CD4-positive, alpha-beta T cell treated with Interleukin-6 at 100 ng/mL for 8 hours (primary cell): ENCODE results near the gene BRINP2.

ENCODE experiments used
- DNase-seq: peaks from one replicate; pipeline ENCODE4 v3.0.0-alpha.2; 2020; ENCODE audit warnings: mixed read lengths, low spot score

Gene BRINP2

DNA sequence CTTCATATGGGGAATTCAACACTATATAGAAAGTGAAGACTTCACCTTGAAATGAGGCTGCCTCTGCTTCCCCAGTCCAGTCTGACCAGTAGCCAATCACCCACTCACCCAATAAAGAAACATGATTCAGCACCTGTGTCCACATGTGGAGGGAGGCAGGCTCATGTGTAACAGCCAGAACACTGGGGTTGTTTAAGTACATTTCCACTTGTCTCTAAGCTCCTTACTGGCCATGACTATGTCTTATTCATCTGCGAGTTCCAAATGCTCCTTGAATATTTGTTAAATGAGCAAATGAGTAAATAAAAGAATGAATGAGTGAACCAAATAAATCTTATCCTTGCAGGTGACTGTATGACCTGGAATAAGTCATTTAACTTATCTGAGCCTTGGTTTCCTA lies 100.1 kb downstream of the BRINP2 start:
- DNase-seq: no peak

GRCh38 chr1:177273141-177273540 lies 102.4 kb downstream of the BRINP2 start:
- no peak for DNase-seq

DNA sequence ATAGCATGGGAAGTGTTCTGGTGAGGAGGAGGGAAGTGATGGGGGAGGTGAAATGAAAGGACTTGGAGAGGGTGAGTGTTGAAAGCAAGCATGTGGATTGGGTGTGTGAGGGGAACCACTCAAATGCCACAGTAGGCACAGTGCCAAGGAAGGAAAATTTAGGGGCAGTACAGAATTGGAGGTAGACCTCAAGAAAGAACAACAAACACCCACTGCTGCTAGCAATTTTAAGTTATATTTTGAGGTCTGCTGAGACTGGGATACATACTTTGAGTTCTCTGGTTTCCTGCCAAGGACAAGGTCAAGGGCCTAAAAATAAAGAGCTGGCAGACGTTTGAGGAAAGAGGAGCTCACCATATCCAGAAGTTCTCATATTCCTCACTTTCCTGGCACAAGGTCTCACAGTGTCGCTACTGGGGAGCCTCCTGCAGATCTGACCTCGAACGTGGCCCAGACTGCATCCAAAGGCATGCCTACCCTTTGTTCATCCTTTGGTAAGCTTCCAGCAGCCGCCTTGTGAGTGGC lies 104.0 kb downstream of the BRINP2 start:
- no peak for DNase-seq

DNA sequence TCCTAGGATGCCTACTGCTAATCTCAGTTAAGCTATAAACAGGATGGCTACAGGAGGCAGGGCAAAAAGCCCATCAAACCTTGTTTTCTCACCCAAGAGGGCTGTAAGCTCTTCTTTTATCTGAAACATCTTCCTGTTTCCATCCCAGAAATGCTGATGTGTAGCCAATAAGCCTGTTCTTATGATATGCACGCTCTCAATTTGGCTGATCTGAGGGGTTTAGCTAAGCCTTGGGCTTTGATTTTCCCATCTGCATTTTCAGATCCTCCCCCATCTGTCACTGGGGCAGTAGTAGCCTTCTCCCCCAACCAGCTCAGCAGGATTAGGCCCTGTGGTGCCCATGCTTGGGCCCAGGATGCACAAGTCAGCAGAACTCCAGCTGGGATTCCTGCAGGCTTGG lies 105.0 kb downstream of the BRINP2 start:
- DNase-seq: no peak

DNA sequence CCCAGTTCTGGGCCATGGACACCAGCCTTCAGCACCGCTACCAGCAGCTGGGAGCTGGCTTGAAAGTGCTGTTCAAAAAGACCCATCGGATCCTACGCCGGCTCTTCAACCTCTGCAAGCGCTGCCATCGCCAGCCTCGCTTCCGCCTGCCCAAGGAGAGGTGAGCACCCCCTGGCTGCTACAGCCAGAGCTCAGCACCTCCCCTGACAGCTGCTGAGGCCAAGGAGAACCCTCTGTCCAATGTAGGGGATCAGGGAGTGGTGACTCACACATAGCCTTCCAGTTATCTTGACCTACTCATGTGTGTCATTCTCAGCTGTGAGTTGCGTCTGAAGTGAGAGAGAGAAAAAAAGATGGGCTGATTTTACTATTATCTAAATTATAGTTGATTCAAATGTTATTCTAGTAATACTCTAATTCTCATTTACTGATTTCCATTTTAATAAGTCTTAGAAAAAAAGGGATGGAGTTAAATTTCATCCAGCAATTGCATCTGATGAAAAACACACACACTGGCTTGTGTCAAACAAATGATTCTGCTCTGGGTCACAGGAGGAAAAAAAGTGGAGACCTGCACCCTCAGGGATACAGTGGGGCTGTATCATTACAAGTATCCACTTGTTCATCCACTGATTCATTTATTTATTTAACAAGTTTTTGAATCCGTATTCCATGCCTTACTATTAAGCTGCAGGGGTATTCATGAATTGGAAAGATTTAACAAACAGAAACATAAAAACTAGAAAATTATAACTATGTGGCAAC lies 108.0 kb downstream of the BRINP2 start:
- no peak for DNase-seq

GRCh38 chr1:177281901-177282300 lies 111.1 kb downstream of the BRINP2 start:
- DNase-seq: no peak

DNA sequence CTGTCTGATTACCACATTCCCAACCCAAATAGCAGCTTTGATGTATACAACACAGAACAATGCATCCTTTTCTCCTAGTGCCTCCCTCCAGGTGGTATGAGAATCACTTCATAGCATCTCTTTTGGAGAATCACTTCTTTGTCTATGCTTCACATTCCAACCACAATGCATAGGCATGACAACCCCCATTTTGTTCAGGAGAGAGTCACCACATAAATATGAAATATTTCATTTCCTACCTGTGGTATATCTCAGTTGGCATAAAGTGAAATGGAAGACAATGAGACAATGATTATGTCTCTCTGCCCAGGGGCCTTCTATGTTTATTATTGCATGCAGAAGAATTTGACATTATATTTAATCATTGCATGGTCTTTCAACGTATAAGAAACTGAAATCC lies 112.2 kb downstream of the BRINP2 start:
- DNase-seq: no peak

DNA sequence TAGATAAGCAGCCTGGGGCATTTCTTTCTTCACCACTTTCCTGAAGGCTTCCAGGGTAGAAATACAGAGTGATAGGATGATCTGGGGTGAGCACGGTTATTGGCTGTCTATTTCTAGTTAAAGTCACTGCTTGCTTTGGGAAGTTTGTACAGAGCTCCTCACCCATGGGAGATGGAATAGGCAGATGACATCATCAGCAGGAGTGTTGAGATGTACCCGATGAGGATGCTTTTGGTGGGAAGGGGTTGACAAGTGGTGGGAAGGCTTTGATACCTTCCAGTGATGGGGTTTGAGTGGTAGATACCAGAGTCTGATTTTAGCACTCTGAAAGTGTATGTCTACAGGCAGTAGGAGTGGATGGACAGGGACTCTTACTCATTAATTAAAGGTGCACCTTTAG lies 112.6 kb downstream of the BRINP2 start:
- DNase-seq: no peak

DNA sequence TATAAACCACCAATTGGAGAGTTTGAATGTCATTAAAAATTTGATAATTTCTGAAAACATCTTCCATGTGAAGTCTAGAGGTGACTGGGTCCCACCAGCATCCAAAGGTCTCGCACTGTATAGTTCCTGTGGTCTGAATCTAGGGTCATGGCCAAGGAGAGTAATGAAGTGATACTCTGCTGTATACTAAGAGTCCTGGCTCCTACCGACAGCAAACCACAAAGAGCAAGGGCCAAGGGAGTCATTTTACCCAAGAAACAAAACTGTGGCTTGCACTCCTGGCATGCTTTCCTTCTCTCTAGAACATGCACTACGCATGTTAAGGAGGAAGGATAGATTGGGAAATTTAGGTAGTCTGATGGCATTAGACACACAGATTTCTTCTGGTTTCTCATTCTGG lies 115.6 kb downstream of the BRINP2 start:
- no peak for DNase-seq

GRCh38 chr1:177287270-177287669 lies 116.5 kb downstream of the BRINP2 start:
- DNase-seq: no peak

GRCh38 chr1:177287994-177288393 lies 117.2 kb downstream of the BRINP2 start:
- DNase-seq: no peak

DNA sequence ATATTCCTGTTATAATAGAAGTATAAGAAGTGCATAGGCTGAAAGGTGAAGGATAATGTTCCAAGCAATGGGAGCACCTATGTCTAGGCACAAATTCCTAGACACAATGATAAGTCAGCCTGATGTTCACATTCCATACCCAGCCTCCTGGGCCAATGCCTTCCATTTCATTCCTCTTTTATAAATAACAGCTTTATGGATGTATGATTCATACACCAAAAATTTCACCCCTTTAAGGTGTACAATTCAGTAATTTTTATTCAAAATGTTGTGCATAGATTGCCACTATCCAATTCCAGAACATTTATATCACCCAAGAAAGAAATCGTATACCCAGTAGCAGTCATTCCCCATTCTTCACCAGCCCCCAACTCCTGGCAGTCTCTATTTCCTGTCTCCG lies 118.8 kb downstream of the BRINP2 start:
- no peak for DNase-seq

DNA sequence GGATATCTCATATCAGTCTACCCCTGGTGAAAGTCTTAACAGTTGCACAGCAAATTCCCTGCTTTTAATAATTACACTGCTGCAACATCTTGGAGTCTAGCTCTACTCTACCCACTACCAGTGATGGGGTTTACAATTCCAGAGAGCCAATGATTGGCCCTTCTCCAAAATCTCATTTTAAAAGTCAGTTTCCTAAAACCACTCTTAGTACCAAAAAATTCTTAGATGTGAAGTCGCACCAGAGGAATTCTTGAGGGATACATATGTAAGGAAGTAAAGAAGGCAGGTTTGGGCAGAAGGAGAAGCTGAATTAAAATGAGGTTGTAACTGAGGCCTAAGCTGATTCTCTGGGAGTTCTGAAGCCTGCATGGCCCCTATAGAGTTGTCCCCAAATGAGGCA lies 129.7 kb downstream of the BRINP2 start:
- no peak for DNase-seq

DNA sequence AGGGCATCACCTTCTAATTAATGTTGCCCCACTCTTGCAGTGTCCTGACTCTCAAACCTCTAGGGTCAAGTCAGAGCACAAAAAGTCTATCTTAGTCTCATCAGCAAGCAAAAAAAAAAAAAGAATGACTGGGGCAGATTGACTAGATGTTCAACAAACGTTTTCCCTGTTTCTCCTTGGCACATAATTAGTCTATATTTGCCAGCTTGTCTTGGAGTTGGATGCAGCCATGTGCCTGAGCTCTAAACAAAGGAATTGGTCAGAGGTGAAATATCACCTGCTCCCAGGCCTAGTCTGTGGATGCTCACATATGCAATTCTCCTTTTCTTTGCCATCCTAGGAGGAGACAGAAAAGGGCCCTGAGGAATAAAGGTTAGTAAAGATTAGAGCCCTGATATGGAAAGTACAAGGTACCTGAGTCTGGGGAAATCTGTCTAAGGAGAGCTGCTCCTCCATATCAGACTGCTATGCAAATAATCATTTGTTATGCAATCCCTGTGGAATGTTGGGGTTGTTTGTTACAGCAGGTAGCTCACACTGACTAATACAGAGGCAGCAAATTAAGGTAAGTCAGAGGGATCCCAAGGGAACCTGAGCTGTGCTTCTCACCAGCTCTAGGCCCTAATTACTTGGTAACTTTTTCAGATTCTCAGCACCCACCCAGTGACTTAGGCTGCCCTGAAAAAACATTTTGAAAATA lies 130.8 kb downstream of the BRINP2 start:
- DNase-seq: no peak

GRCh38 chr1:177302357-177303044 lies 131.7 kb downstream of the BRINP2 start:
- DNase-seq: no peak

GRCh38 chr1:177305040-177306018 lies 134.6 kb downstream of the BRINP2 start:
- no peak for DNase-seq

- DNase-seq: no peak
Measured at GRCh38 chr1:177306019-177306415, 135.3 kb downstream of the BRINP2 start.

DNA sequence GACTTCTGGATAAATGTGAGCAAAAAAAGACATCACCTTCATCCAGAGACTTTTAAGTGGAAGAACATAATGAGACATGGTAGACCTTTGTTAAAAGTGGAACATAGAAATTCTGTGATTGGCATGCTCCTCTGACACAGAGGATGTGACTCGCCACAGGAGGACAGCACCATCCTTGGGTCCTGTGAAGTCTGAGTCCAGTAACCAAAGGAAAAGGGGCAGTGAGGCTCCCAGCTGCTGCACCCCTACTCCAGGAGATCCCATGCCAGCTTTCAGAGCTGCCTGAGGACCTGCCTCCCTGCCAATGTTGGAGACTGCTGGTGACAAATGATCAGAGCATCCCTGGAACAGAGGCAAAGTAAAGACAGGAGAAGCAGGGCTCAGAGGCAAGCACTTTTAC lies 136.2 kb downstream of the BRINP2 start:
- no peak for DNase-seq

DNA sequence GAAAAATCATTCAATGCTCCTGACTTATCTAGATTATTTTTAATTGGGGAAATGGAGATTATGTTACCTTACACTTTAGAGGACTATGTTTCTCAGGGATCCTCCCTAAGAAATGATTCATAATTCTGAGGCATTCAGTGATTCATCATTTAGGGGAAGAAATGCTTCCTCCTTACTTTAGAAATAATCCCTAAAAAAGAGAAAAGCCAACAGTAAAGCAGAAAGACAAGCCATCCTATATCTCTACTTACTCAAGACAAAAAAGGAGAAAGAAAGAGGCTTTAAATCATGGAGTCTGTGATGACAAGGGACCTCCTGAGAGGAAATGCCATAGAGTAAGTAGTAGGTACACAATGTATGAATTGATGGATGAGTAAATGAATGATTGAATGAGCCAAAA lies 137.0 kb downstream of the BRINP2 start:
- no peak for DNase-seq

DNA sequence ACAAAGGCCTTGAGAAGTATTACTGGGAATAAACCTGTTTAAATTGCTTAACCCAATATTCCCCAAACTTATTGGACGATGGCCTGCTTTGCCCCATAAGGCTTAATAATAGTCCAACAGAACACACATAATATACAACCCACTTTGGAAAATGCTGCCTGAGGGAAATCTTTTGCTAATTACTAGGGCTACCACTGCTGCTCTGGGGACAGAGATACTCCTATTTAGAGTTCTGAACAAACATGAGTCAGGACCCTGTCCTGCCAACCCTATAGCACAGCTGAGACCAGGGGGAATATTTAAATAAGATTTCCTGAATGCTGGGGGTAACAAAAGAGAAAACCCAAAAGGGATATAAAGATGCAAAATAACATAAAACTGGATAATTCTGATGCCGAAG lies 139.1 kb downstream of the BRINP2 start:
- no peak for DNase-seq

DNA sequence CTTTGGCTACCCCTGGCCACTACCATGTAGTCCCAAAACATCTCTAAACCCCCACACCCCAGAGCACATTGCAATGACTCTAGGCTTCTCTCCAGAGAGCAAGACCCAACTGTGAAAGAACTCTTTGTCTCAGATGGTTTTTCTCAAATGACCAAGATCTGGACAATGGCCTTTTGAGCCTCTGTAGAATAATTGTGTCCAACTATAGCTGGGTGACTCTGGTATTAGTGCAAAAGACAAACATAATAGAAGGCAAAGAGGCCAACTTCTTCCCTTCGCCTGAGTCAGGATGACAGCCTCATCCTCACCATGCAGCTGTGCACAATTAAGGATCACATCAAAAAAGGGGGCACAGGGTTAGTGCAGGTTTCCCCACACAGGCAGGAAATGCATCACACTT lies 139.6 kb downstream of the BRINP2 start:
- DNase-seq: no peak

- DNase-seq: no peak
Measured at GRCh38 chr1:177311111-177311510, 140.4 kb downstream of the BRINP2 start.
